Measurements from ENCODE around the gene SLC22A7.

DNA sequence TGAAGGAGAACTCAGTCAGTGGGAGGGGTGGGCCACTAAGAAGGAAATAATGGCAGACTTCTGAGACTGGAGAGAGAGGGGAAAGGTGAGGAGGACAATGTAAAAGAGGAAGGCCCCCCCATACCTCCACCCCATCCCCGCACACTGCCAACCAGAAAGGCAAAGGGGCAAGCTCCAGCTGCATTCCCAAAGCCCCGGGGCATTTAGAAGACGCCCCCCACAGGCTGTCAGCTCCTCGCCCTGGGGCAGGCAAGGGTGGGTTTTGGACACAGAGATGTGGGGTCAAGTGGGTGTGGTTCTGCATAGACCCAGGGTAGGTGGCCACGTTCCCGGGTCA lies 20.8 kb upstream of the SLC22A7 start:
- TF ChIP-seq CTCF (IDR thresholded peaks at IDR 0.05) (no peak), POLR2A (IDR thresholded peaks at IDR 0.05) (no peak)

Measured in right lobe of liver (tissue), 4 donors.